ENCODE results near the gene HTRA1.

HTRA1 gene

GRCh38 chr10:122559228-122559627, 97.9 kb downstream of the HTRA1 start:
- no peak for DNase-seq

GRCh38 chr10:122560279-122560804, 99.0 kb downstream of the HTRA1 start, which contains the start of gene DMBT1:
Gene DMBT1 (plus strand): TSS chr10:122560754. CDS start chr10:122560771, 17 bp downstream.
- no peak for DNase-seq

- peak; percentile 8 for DNase-seq
Measured at GRCh38 chr10:122561212-122561611, 99.9 kb downstream of the HTRA1 start.

GRCh38 chr10:122561792-122562191, 100.4 kb downstream of the HTRA1 start:
- no peak for DNase-seq
